Tibial nerve (tissue), 4 donors: Measurements from ENCODE around the gene RHOD. TPM values are rescaled to one million over a fixed set of nuclear protein-coding genes. Genes with fewer than 3 reads are reported as not detected.

Source experiments
- DNase-seq, 2 donors: peaks; one replicate each; pipeline ENCODE4 v3.0.0-alpha.2; 2019; ENCODE audit warnings: low spot score in 2 of 2
- H3K27ac ChIP-seq, 4 donors: fragments of 200-600 bp; sonication (generic) in 3 of 4; one replicate each; pipeline ENCODE4 v1.5.1; 2017 to 2019; ENCODE audit warnings: mild to moderate bottlenecking in 1 of 4
- H3K27me3 ChIP-seq, 2 donors: fragments of 200-600 bp; sonication (generic) in 1 of 2; one replicate each; pipeline versions ENCODE4 v1.5.1 to v1.6.0; 2017 to 2019
- H3K36me3 ChIP-seq, 3 donors: fragments of 200-600 bp; sonication (generic); one replicate each; pipeline ENCODE4 v1.5.1; 2018 to 2019
- H3K4me1 ChIP-seq, 4 donors: fragments of 200-600 bp; sonication (generic) in 3 of 4; one replicate each; pipeline ENCODE4 v1.5.1; 2017 to 2019
- H3K4me3 ChIP-seq, 4 donors: fragments of 200-600 bp; sonication (generic) in 3 of 4; one replicate each; pipeline ENCODE4 v1.5.1; 2017 to 2019; ENCODE audit warnings: mild to moderate bottlenecking in 1 of 4, moderate library complexity in 1 of 4
- H3K9me3 ChIP-seq, 4 donors: fragments of 200-600 bp; sonication (generic) in 3 of 4; one replicate each; pipeline ENCODE4 v1.5.1; 2017 to 2019
- EP300 ChIP-seq, 2 donors: sonication (generic); formaldehyde crosslinking; IDR thresholded peaks; one replicate each; pipeline ENCODE4 v1.6.1; 2017; ENCODE audit warnings: antibody characterized with exemption in 2 of 2, mild to moderate bottlenecking in 1 of 2
- POLR2A ChIP-seq, 2 donors: fragments of 450-650 bp; IDR thresholded peaks; one replicate each; pipeline ENCODE4 v1.6.1; 2017; ENCODE audit warnings: antibody characterized with exemption in 2 of 2, mild to moderate bottlenecking in 2 of 2, moderate library complexity in 2 of 2
- WGBS, 2 donors: methylation state at CpG; one replicate each; pipeline ENCODE4 v1.1.5; 2018; 5-methylcytosine and 5-hydroxymethylcytosine counted together
- total RNA-seq, 4 donors: library from RNA; depleted of rRNA; stranded (reverse); fragments of >200 nt; gene quantifications; one replicate each; pipeline ENCODE4 v1.1.0, GENCODE V29; 2016
- TF ChIP-seq, protein P1 (sequence below), 5 experiments: fragments of 200-600 bp in 3 of 5; fragments of 450-650 bp in 2 of 5; sonication (generic) in 3 of 5; IDR thresholded peaks; one replicate each; pipeline ENCODE4 v1.5.1; 2016 to 2019; ENCODE audit warnings: antibody characterized with exemption in 5 of 5, mild to moderate bottlenecking in 3 of 5, moderate library complexity in 2 of 5

RHOD gene
- total RNA-seq, 4 donors from 2014 or later = 15.9 to 30.8 (median 24.4) TPM

- Histone ChIP-seq H3K27me3 (no peaks in the 10 kb centered on the region), H3K36me3 (no peaks in the 10 kb centered on the region), H3K9me3 (no peaks in the 10 kb centered on the region), H3K4me3 (no peak overlapping the region), H3K27ac (peak overlapping the region in 2 of 4 donors; percentile 89 to 99), H3K4me1 (peaks cover 0 to 12% (median 0%) of the 10 kb centered on the region in 4 donors)
- TF ChIP-seq POLR2A (IDR thresholded peaks at IDR 0.05) = no peak
- WGBS, 2 donors = 51 to 55% methylated on average over 3 of the region's 3 CpGs
- no peak for DNase-seq
These were observed 60.1 kb downstream of the RHOD start for GRCh38 chr11:67116758-67117105.

GRCh38 chr11:67117176-67117575 lies 60.5 kb downstream of the RHOD start:
- Histone ChIP-seq H3K4me3 (peak overlapping the region in 2 of 4 donors; percentile 31 to 86), H3K27me3 (no peaks in the 10 kb centered on the region), H3K4me1 (peaks cover 0 to 17% (median 3%) of the 10 kb centered on the region in 4 donors), H3K9me3 (no peaks in the 10 kb centered on the region), H3K36me3 (no peaks in the 10 kb centered on the region), H3K27ac (peak overlapping the region; percentile 89 to 99 (median 98))
- 79 to 82% methylated on average over 7 of the region's 7 CpGs for WGBS, 2 donors
- TF ChIP-seq POLR2A (IDR thresholded peaks at IDR 0.05) = no peak
- no peak for TF ChIP-seq EP300 (IDR thresholded peaks at IDR 0.05)
- TF ChIP-seq, protein P1, sequence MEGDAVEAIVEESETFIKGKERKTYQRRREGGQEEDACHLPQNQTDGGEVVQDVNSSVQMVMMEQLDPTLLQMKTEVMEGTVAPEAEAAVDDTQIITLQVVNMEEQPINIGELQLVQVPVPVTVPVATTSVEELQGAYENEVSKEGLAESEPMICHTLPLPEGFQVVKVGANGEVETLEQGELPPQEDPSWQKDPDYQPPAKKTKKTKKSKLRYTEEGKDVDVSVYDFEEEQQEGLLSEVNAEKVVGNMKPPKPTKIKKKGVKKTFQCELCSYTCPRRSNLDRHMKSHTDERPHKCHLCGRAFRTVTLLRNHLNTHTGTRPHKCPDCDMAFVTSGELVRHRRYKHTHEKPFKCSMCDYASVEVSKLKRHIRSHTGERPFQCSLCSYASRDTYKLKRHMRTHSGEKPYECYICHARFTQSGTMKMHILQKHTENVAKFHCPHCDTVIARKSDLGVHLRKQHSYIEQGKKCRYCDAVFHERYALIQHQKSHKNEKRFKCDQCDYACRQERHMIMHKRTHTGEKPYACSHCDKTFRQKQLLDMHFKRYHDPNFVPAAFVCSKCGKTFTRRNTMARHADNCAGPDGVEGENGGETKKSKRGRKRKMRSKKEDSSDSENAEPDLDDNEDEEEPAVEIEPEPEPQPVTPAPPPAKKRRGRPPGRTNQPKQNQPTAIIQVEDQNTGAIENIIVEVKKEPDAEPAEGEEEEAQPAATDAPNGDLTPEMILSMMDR (IDR thresholded peaks at IDR 0.05) = no peak
- no peak for DNase-seq

GRCh38 chr11:67117672-67118180 lies 61.1 kb downstream of the RHOD start:
- Histone ChIP-seq H3K4me1 (peaks cover 0 to 22% (median 8%) of the 10 kb centered on the region in 4 donors), H3K27ac (peak overlapping the region; percentile 89 to 99 (median 98)), H3K4me3 (peak overlapping the region in 3 of 4 donors; percentile 31 to 86 (median 86)), H3K9me3 (no peaks in the 10 kb centered on the region), H3K36me3 (no peaks in the 10 kb centered on the region), H3K27me3 (no peaks in the 10 kb centered on the region)
- TF ChIP-seq, protein P1 (IDR thresholded peaks at IDR 0.05) = no peak
- no peak for TF ChIP-seq EP300 (IDR thresholded peaks at IDR 0.05)
- no peak for TF ChIP-seq POLR2A (IDR thresholded peaks at IDR 0.05)
- 21 to 22% methylated on average over 8 to 12 of the region's 65 CpGs for WGBS, 2 donors
- no peak for DNase-seq

DNA sequence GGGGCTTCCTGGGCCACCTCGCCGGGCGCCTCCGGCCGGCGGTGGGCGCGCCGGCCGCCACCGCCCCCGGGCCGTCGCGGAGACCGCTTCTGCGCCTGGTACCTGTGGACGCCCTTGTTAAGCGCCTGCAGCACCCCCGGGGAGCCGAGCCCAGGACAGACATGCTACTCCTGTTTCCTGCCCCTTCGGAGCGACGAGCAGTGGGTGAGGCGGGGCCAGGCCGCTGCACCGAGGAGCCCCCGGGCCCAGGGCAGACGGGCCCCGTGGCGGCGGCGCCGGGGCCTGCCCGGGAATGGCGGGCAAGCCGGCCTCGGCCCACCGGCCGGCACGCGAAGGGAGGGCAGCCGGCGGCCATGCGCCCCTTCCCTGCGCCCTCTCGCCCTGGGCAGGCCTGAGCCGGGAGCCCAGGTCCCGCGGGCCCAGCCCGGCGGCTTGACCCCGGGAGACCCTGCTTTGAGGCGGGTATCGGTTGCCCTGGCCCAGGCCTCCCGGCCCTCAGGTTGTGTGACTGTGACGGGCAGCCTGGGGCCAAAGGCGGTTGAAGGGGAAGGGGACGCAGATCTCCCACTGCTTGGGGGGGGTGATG lies 61.6 kb downstream of the RHOD start:
- Histone ChIP-seq H3K36me3 (no peaks in the 10 kb centered on the region), H3K9me3 (no peaks in the 10 kb centered on the region), H3K27me3 (no peaks in the 10 kb centered on the region), H3K4me1 (peaks cover 0 to 28% (median 10%) of the 10 kb centered on the region in 4 donors), H3K27ac (peak overlapping the region; percentile 96 to 99 (median 98)), H3K4me3 (peak overlapping the region; percentile 55 to 98 (median 86))
- DNase-seq = no peak
- TF ChIP-seq, protein P1 (IDR thresholded peaks at IDR 0.05) = peak in 1 of 5 experiments; percentile 7
- TF ChIP-seq EP300 (IDR thresholded peaks at IDR 0.05) = no peak
- 0 to 8% methylated on average over 8 to 30 of the region's 59 CpGs for WGBS, 2 donors

- H3K36me3 ChIP-seq = peaks cover 0 to 5% (median 0%) of the 10 kb centered on the region in 3 donors
- no peaks in the 10 kb centered on the region for H3K9me3 ChIP-seq
- H3K27me3 ChIP-seq = no peaks in the 10 kb centered on the region
- H3K4me3 ChIP-seq = peak within 1 kb of the TSS; percentile 86 to 98 (median 88)
- peak; percentile 96 to 97 for DNase-seq
- TF ChIP-seq POLR2A (IDR thresholded peaks at IDR 0.05) = peak in 1 of 2 donors; percentile 82
- TF ChIP-seq EP300 (IDR thresholded peaks at IDR 0.05) = peak in 1 of 2 donors; percentile 86
- TF ChIP-seq, protein P1 (IDR thresholded peaks at IDR 0.05) = peak in 4 of 5 experiments; percentile 20 to 62 (median 37)
- H3K27ac ChIP-seq = peak within 1 kb of the TSS; percentile 96 to 100 (median 99)
- H3K4me1 ChIP-seq = peaks cover 0 to 35% (median 13%) of the 10 kb centered on the region in 4 donors
- 0% methylated on average over 41 to 44 of the region's 97 CpGs for WGBS, 2 donors
These were observed 62.3 kb downstream of the RHOD start, which contains the start of gene KDM2A for GRCh38 chr11:67118801-67119584. Gene KDM2A, plus strand, starts transcription at chr11:67119263. Its CDS starts 2,054 bp downstream, at chr11:67121317.
